Midbrain (tissue), 1 donor: ENCODE measurements around the gene DPPA2.
"Not testable (repeated sequence)": the region's sequence is repeated elsewhere in the genome, so short reads cannot be mapped to it uniquely, and the experiment has no call there.

Experiments used
- DNase-seq: peaks from one replicate; lab custom pipeline; 2025; lab: John Stamatoyannopoulos, UW

The DPPA2 gene

GRCh38 chr3:109316162-109316730, at the start of gene DPPA2:
DPPA2 (minus strand) TSS chr3:109316517; CDS start chr3:109314542, 1,975 bp downstream.
- no peak for DNase-seq

GRCh38 chr3:109364088-109364487, 47.8 kb upstream of the DPPA2 start:
- no peak for DNase-seq

- DNase-seq: no peak
These were observed 47.3 kb upstream of the DPPA2 start for GRCh38 chr3:109363634-109364033.

- no peak for DNase-seq
These were observed 46.5 kb upstream of the DPPA2 start for GRCh38 chr3:109362823-109363222.

- DNase-seq: not testable (repeated sequence)
These were observed 42.5 kb upstream of the DPPA2 start for GRCh38 chr3:109358809-109359208.

GRCh38 chr3:109356442-109357155, 40.3 kb upstream of the DPPA2 start:
- no peak for DNase-seq

GRCh38 chr3:109355625-109356441, 39.5 kb upstream of the DPPA2 start:
- no peak for DNase-seq

GRCh38 chr3:109353057-109353456, 36.7 kb upstream of the DPPA2 start:
- no peak for DNase-seq

- DNase-seq: no peak
These were observed 34.9 kb upstream of the DPPA2 start for GRCh38 chr3:109351231-109351630.

- no peak for DNase-seq
These were observed 30.5 kb upstream of the DPPA2 start for GRCh38 chr3:109346770-109347295.

GRCh38 chr3:109346099-109346498, 29.8 kb upstream of the DPPA2 start:
- DNase-seq: no peak

- no peak for DNase-seq
These were observed 23.7 kb upstream of the DPPA2 start for GRCh38 chr3:109339714-109340648.

GRCh38 chr3:109339197-109339596, 22.9 kb upstream of the DPPA2 start:
- no peak for DNase-seq

GRCh38 chr3:109338322-109338721, 22.0 kb upstream of the DPPA2 start:
- DNase-seq: no peak

GRCh38 chr3:109337393-109337792, 21.1 kb upstream of the DPPA2 start, which contains the start of gene DPPA4:
DPPA4 (minus strand) TSS chr3:109337546; CDS start chr3:109337517, 29 bp downstream.
- no peak for DNase-seq

GRCh38 chr3:109336291-109336861, 20.1 kb upstream of the DPPA2 start:
- DNase-seq: no peak

- no peak for DNase-seq
These were observed 18.3 kb upstream of the DPPA2 start for GRCh38 chr3:109334572-109334971.

GRCh38 chr3:109331692-109332091, 15.4 kb upstream of the DPPA2 start:
- DNase-seq: no peak

GRCh38 chr3:109330405-109330804, 14.1 kb upstream of the DPPA2 start:
- no peak for DNase-seq

GRCh38 chr3:109328202-109328601, 11.9 kb upstream of the DPPA2 start:
- DNase-seq: no peak

GRCh38 chr3:109325657-109326056, 9.3 kb upstream of the DPPA2 start:
- no peak for DNase-seq
